Spleen (tissue), 11 donors: Measurements from ENCODE around the gene TERC. TPM values are rescaled to one million over a fixed set of nuclear protein-coding genes. Genes with fewer than 3 reads are reported as not detected.

Experiments
- DNase-seq: peaks from one replicate; pipeline ENCODE4 v3.0.0-alpha.2; 2020
- H3K27ac ChIP-seq, 8 donors: fragments of 200-600 bp; sonication (generic) in 7 of 8; 1 replicate in 4 of 8; 2 replicates in 4 of 8; pipeline versions ENCODE4 v1.5.0 to v1.8.0; 2016 to 2021; ENCODE audit warnings: inconsistent platforms in 4 of 8, mild to moderate bottlenecking in 4 of 8, moderate library complexity in 1 of 8
- H3K27me3 ChIP-seq, 7 donors: fragments of 200-600 bp; sonication (generic) in 6 of 7; replicated peaks in 1 of 7; 1 replicate in 4 of 7; 2 replicates in 3 of 7; pipeline versions ENCODE4 v1.5.0 to v1.8.0; 2016 to 2021; ENCODE audit warnings: inconsistent platforms in 3 of 7, mild to moderate bottlenecking in 1 of 7
- H3K36me3 ChIP-seq, 6 donors: fragments of 200-600 bp; sonication (generic) in 5 of 6; 1 replicate in 4 of 6; 2 replicates in 2 of 6; pipeline versions ENCODE4 v1.5.0 to v1.8.0; 2016 to 2021; ENCODE audit warnings: inconsistent platforms in 2 of 6
- H3K4me1 ChIP-seq, 6 donors: fragments of 200-600 bp; sonication (generic) in 5 of 6; 1 replicate in 3 of 6; 2 replicates in 3 of 6; pipeline versions ENCODE4 v1.5.0 to v1.8.0; 2016 to 2021; ENCODE audit warnings: inconsistent platforms in 3 of 6
- H3K4me3 ChIP-seq, 8 donors: fragments of 200-600 bp; sonication (generic) in 7 of 8; 1 replicate in 4 of 8; 2 replicates in 4 of 8; pipeline versions ENCODE4 v1.5.0 to v1.8.0; 2016 to 2021; ENCODE audit warnings: inconsistent platforms in 4 of 8, mild to moderate bottlenecking in 4 of 8, moderate library complexity in 2 of 8
- H3K9me3 ChIP-seq, 8 donors: fragments of 200-600 bp; sonication (generic) in 7 of 8; 1 replicate in 4 of 8; 2 replicates in 4 of 8; pipeline versions ENCODE4 v1.5.0 to v1.8.0; 2016 to 2021; ENCODE audit warnings: inconsistent platforms in 4 of 8
- CTCF ChIP-seq, 11 experiments: fragments of 200-600 bp in 7 of 11; fragments of 450-650 bp in 4 of 11; sonication (generic) in 4 of 11; IDR thresholded peaks in 8 of 11; conservative IDR thresholded peaks in 3 of 11; 1 replicate in 7 of 11; 2 replicates in 4 of 11; pipeline versions ENCODE4 v1.4.0 to v1.8.0; 2016 to 2021; ENCODE audit warnings: antibody characterized with exemption in 11 of 11, inconsistent platforms in 4 of 11, mild to moderate bottlenecking in 1 of 11
- POLR2A ChIP-seq, 3 donors: fragments of 450-650 bp; IDR thresholded peaks; one replicate each; pipeline ENCODE4 v1.5.1; 2017; ENCODE audit warnings: antibody characterized with exemption in 3 of 3, mild to moderate bottlenecking in 1 of 3
- POLR2AphosphoS5 ChIP-seq, 3 donors: sonication (generic); formaldehyde crosslinking; IDR thresholded peaks; one replicate each; pipeline ENCODE4 v1.5.1; 2017; ENCODE audit warnings: antibody characterized with exemption in 3 of 3
- WGBS, 5 donors: extraction: QIAGEN DNeasy Blood & Tissue Kit in 3 of 5; methylation state at CpG; one replicate each; pipeline versions ENCODE4 v1.1.5 to v1.1.7; 2013 to 2018; 5-methylcytosine and 5-hydroxymethylcytosine counted together
- intact Hi-C: fragments of 100-400 bp; cut with DNase I; formaldehyde crosslinking; loops from one replicate; pipeline ENCODE4 v1.15.0; 2023; ENCODE audit warnings: low total_unique reads
- polyA plus RNA-seq, 3 donors: library from polyadenylated mRNA; stranded (reverse); fragments of 200-250 nt; gene quantifications; one replicate each; pipeline ENCODE4 v1.2.1, GENCODE V29; 2013
- total RNA-seq, 7 donors: library from RNA; depleted of rRNA in 3 of 7; stranded (reverse); fragments of >200 nt in 3 of 7; fragmentation: NEBNext Ultra II Directional in 4 of 7; extraction: Animal tissue kit (Norgen Biotek cat#: 25700) in 4 of 7; gene quantifications; one replicate each; pipeline versions ENCODE4 v1.1.0 to v1.2.1, GENCODE V29; 2016 to 2021
- donor health status: healthy with polysubstance abuse.
- donor health status: DM: no; HTN: no; CAD: no; lungs with moderate emphysema.
- donor health status: DM: no; HTN: no; CAD: no.
- donor health status: Bipolar disorder and iron deficiency.
- donor health status: healthy.
- donor health status: DM: no; HTN: no; CAD: no.
- donor health status: DM: yes; HTN: yes; CAD: no.

Gene TERC
- total and polyA plus RNA-seq, 10 donors: 0.39 to 105 (median 7.8) TPM; not detected in 2

DNA sequence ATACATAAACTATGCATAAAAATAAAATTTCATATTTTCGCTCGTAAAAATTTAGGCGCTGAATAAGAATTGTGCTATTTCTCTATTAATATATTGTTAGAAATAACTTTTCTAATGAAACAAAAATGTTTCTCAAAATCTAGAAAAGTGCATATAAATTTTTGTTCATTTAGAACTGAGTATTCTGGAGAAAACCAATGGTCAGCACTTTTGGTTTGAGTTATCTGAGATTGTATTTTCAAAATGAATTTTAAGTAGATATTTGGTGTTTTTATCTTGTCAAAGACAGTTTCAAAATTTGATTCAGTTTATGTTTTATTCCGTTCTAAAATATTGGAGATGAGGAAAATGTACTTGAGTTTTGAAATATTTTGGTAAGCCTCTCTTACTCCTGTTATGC lies 22.3 kb upstream of the TERC start:
- H3K27ac ChIP-seq: no peak overlapping the region
- intact Hi-C loops: no loop called here
- WGBS, 5 donors: 96 to 99% (median 97%) methylated on average over 4 of the region's 4 CpGs
- no peaks in the 10 kb centered on the region for H3K9me3 ChIP-seq
- no peak for TF ChIP-seq POLR2A (IDR thresholded peaks at IDR 0.05)
- TF ChIP-seq CTCF (IDR thresholded peaks at IDR 0.05 in 8 of 11, conservative IDR thresholded peaks at IDR 0.05 in 3 of 11): no peak
- TF ChIP-seq POLR2AphosphoS5 (IDR thresholded peaks at IDR 0.05): no peak
- no peak overlapping the region for H3K4me3 ChIP-seq
- peaks cover 0 to 94% (median 62%) of the 10 kb centered on the region in 6 donors for H3K36me3 ChIP-seq
- peaks cover 0 to 1% (median 0%) of the 10 kb centered on the region in 6 donors for H3K4me1 ChIP-seq
- no peak for DNase-seq
- no peaks in the 10 kb centered on the region for H3K27me3 ChIP-seq

DNA sequence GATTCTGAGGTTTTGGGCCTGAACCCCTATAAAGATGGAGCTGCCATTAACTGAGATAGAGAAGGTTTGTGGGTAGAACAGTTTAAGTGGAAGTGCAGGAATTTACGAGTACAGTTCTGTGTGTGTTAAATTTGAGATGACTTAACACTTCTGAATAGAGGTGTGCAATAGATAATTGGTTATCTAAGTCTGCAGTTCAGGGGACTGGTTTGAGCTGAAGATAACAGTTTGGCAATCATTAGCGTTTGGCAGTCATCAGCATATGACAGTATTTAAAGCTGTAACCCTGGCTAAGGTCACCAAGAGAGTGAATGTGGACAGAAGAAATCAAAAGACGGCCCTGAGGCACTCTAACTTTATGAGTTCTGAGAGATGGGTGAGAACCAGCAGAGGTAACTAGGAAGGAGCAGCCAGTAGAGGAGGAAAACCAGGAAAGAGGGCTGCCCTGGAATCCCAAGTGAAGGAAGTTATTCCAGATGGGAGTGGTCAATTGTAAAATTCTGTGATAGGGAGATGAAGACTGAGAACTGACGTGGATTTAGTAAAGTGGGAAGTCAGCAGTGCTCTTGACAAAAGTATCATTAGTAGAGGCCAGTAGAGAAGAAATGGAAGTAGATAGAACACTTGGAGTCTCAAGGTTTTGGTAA lies 16.5 kb upstream of the TERC start:
- Histone ChIP-seq H3K36me3 (peaks cover 0 to 100% (median 84%) of the 10 kb centered on the region in 6 donors), H3K27me3 (no peaks in the 10 kb centered on the region), H3K4me1 (peaks cover 0 to 59% (median 18%) of the 10 kb centered on the region in 6 donors), H3K27ac (no peak overlapping the region), H3K4me3 (no peak overlapping the region), H3K9me3 (no peaks in the 10 kb centered on the region)
- 84 to 92% (median 88%) methylated on average over 4 of the region's 4 CpGs for WGBS, 5 donors
- intact Hi-C loops: no loop called here
- TF ChIP-seq POLR2A (IDR thresholded peaks at IDR 0.05): no peak
- TF ChIP-seq POLR2AphosphoS5 (IDR thresholded peaks at IDR 0.05): no peak
- TF ChIP-seq CTCF (IDR thresholded peaks at IDR 0.05 in 8 of 11, conservative IDR thresholded peaks at IDR 0.05 in 3 of 11): no peak
- no peak for DNase-seq

GRCh38 chr3:169780742-169781141 lies 15.9 kb upstream of the TERC start:
- Histone ChIP-seq H3K9me3 (no peaks in the 10 kb centered on the region), H3K36me3 (peaks cover 0 to 100% (median 84%) of the 10 kb centered on the region in 6 donors), H3K4me3 (no peak overlapping the region), H3K27me3 (no peaks in the 10 kb centered on the region), H3K4me1 (peaks cover 4 to 65% (median 24%) of the 10 kb centered on the region in 6 donors), H3K27ac (no peak overlapping the region)
- TF ChIP-seq CTCF (IDR thresholded peaks at IDR 0.05 in 8 of 11, conservative IDR thresholded peaks at IDR 0.05 in 3 of 11): no peak
- no peak for DNase-seq
- WGBS, 5 donors: 20 to 41% (median 24%) methylated on average over 2 of the region's 2 CpGs
- intact Hi-C loops: no loop called here

GRCh38 chr3:169777822-169778221 lies 13.0 kb upstream of the TERC start:
- Histone ChIP-seq H3K9me3 (no peaks in the 10 kb centered on the region), H3K27ac (no peak overlapping the region), H3K4me1 (peaks cover 23 to 89% (median 44%) of the 10 kb centered on the region in 6 donors), H3K4me3 (no peak overlapping the region), H3K36me3 (peaks cover 0 to 87% (median 70%) of the 10 kb centered on the region in 6 donors), H3K27me3 (no peaks in the 10 kb centered on the region)
- no peak for DNase-seq
- intact Hi-C loops: loop anchor here (10.0 kb wide), 1 partner anchor 397 kb away; no protein-coding TSS in a partner anchor
- TF ChIP-seq POLR2AphosphoS5 (IDR thresholded peaks at IDR 0.05): no peak
- TF ChIP-seq POLR2A (IDR thresholded peaks at IDR 0.05): no peak
- TF ChIP-seq CTCF (IDR thresholded peaks at IDR 0.05 in 8 of 11, conservative IDR thresholded peaks at IDR 0.05 in 3 of 11): no peak
- 66 to 88% (median 84%) methylated on average over 4 of the region's 4 CpGs for WGBS, 5 donors
